PC-9 (cell line): ENCODE data around the gene OAF. TPM values are rescaled to one million over a fixed set of nuclear protein-coding genes. Genes with fewer than 3 reads are reported as not detected.

Source experiments
- BruUV-seq: library from RNA; stranded (reverse); fragments of 400-500 nt; replicated peaks from 2 replicates; lab custom pipeline; 2021; lab: Mats Ljungman, UMichigan
- CTCF ChIA-PET: fragments of 300-600 bp; sonication (Branson Sonifier 250); formaldehyde crosslinking; loops from one replicate; lab custom pipeline; 2022; ENCODE audit warnings: antibody characterized with exemption; lab: Charles Lee
- POLR2A ChIA-PET: fragments of 300-600 bp; sonication (Branson Sonifier 250); formaldehyde crosslinking; loops from one replicate; lab custom pipeline; 2022; ENCODE audit warnings: antibody characterized with exemption; ENCODE audit not compliant: unreplicated experiment; lab: Charles Lee
- DNase-seq, 2 experiments: peaks; one replicate each; pipeline versions ENCODE4 v3.0.0 to v3.0.0-alpha.2; 2015 to 2022; ENCODE audit warnings: mixed read lengths in 1 of 2
- H2AFZ ChIP-seq: fragments of 200-600 bp; sonication (generic); 2 replicates; pipeline ENCODE4 v1.8.1; 2017; ENCODE audit warnings: antibody characterized with exemption
- H3F3A ChIP-seq: fragments of 200-600 bp; sonication (generic); 2 replicates; pipeline ENCODE4 v1.8.1; 2017; ENCODE audit warnings: antibody characterized with exemption, mild to moderate bottlenecking, low read depth; ENCODE audit not compliant: insufficient read depth
- H3K27ac ChIP-seq: fragments of 200-600 bp; sonication (generic); 2 replicates; pipeline ENCODE4 v1.6.1; 2016; ENCODE audit warnings: mixed run types
- H3K27me3 ChIP-seq: fragments of 200-600 bp; sonication (generic); 2 replicates; pipeline ENCODE4 v1.6.1; 2016; ENCODE audit warnings: low read depth, mixed run types; ENCODE audit not compliant: insufficient read depth
- H3K36me3 ChIP-seq: fragments of 200-600 bp; sonication (generic); 2 replicates; pipeline ENCODE4 v1.6.1; 2016; ENCODE audit warnings: low read depth, mixed run types
- H3K4me1 ChIP-seq: fragments of 200-600 bp; sonication (generic); replicated peaks from 2 replicates; pipeline ENCODE4 v1.6.1; 2016; ENCODE audit warnings: mixed run types; ENCODE audit not compliant: insufficient read depth
- H3K4me2 ChIP-seq: fragments of 200-600 bp; sonication (generic); 2 replicates; pipeline ENCODE4 v1.6.1; 2017; ENCODE audit warnings: mixed run types
- H3K4me3 ChIP-seq: fragments of 200-600 bp; sonication (generic); 2 replicates; pipeline ENCODE4 v1.6.1; 2016; ENCODE audit warnings: mixed run types
- H3K79me2 ChIP-seq: fragments of 200-600 bp; sonication (generic); 2 replicates; pipeline ENCODE4 v1.6.1; 2017; ENCODE audit warnings: low read depth, mixed run types
- H3K9me2 ChIP-seq: fragments of 200-600 bp; sonication (generic); 2 replicates; pipeline ENCODE4 v1.8.1; 2017; ENCODE audit warnings: mild to moderate bottlenecking; ENCODE audit not compliant: insufficient read depth
- H3K9me3 ChIP-seq: fragments of 200-600 bp; sonication (generic); 2 replicates; pipeline ENCODE4 v1.8.1; 2016; ENCODE audit warnings: low read depth; ENCODE audit not compliant: insufficient read depth
- H4K20me1 ChIP-seq: fragments of 200-600 bp; sonication (generic); 2 replicates; pipeline ENCODE4 v1.8.1; 2017; ENCODE audit not compliant: insufficient read depth
- EZH2 ChIP-seq: fragments of 200-600 bp; sonication (generic); IDR thresholded peaks from 2 replicates; pipeline ENCODE4 v1.8.0; 2017; ENCODE audit warnings: antibody characterized with exemption, low read depth
- intact Hi-C: fragments of 100-400 bp; cut with micrococcal nuclease; formaldehyde crosslinking; loops from one replicate; pipeline ENCODE4 v1.10.0; 2022; ENCODE audit not compliant: unreplicated experiment
- total RNA-seq: library from RNA; stranded (reverse); gene quantifications from 2 replicates; pipeline ENCODE4 v1.2.3, GENCODE V29; 2021
- TF ChIP-seq, protein P1 (sequence below): fragments of 200-600 bp; sonication (generic); conservative IDR thresholded peaks from 2 replicates; pipeline ENCODE4 v1.6.1; 2017; ENCODE audit warnings: mixed run types, antibody characterized with exemption, mild to moderate bottlenecking, moderate library complexity

OAF gene
- total RNA-seq, 1 experiment from 2014 or later = 45.6 TPM

DNA sequence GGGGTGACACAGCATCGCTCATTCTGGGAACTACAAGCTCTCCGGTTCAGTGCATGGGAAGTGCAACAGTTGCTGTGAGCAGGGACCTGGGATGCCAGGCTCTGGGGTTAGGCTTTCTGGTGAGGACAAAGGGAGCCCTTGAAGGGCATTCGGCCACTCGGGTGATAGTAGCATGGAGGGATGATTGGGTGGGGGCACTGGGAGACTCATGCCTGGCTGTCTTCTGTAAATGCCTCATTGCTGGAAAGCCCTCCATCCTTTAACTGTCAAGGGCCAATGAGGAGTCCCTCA, 9.9 kb downstream of the OAF start:
- TF ChIP-seq EZH2 = no peak
- TF ChIP-seq, protein P1, sequence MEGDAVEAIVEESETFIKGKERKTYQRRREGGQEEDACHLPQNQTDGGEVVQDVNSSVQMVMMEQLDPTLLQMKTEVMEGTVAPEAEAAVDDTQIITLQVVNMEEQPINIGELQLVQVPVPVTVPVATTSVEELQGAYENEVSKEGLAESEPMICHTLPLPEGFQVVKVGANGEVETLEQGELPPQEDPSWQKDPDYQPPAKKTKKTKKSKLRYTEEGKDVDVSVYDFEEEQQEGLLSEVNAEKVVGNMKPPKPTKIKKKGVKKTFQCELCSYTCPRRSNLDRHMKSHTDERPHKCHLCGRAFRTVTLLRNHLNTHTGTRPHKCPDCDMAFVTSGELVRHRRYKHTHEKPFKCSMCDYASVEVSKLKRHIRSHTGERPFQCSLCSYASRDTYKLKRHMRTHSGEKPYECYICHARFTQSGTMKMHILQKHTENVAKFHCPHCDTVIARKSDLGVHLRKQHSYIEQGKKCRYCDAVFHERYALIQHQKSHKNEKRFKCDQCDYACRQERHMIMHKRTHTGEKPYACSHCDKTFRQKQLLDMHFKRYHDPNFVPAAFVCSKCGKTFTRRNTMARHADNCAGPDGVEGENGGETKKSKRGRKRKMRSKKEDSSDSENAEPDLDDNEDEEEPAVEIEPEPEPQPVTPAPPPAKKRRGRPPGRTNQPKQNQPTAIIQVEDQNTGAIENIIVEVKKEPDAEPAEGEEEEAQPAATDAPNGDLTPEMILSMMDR = no peak
- ChIA-PET POLR2A (no interaction called here), CTCF (no interaction called here)
- peaks cover 3% of the 10 kb centered on the region; the same call in 1 of the 2 replicates for H3K36me3 ChIP-seq
- no TSS peak for BruUV-seq
- peaks cover 58% of the 10 kb centered on the region for H3K79me2 ChIP-seq
- H3K9me3 ChIP-seq = no peaks in the 10 kb centered on the region
- peaks cover 30% of the 10 kb centered on the region for H3K4me1 ChIP-seq
- no peak overlapping the region for H3K4me3 ChIP-seq
- no peaks in the 10 kb centered on the region for H3K27me3 ChIP-seq
- no peak overlapping the region for H3K27ac ChIP-seq
- intact Hi-C loops = no loop called here
- peak overlapping the region; percentile 30 for H3K4me2 ChIP-seq
- peaks cover 43% of the 10 kb centered on the region; the same call in 1 of the 2 replicates for H4K20me1 ChIP-seq
- H3K9me2 ChIP-seq = no peaks in the 10 kb centered on the region
- peaks cover 9% of the 10 kb centered on the region; the same call in 1 of the 2 replicates for H3F3A ChIP-seq
- no peak overlapping the region for H2AFZ ChIP-seq
- no peak for DNase-seq

DNA sequence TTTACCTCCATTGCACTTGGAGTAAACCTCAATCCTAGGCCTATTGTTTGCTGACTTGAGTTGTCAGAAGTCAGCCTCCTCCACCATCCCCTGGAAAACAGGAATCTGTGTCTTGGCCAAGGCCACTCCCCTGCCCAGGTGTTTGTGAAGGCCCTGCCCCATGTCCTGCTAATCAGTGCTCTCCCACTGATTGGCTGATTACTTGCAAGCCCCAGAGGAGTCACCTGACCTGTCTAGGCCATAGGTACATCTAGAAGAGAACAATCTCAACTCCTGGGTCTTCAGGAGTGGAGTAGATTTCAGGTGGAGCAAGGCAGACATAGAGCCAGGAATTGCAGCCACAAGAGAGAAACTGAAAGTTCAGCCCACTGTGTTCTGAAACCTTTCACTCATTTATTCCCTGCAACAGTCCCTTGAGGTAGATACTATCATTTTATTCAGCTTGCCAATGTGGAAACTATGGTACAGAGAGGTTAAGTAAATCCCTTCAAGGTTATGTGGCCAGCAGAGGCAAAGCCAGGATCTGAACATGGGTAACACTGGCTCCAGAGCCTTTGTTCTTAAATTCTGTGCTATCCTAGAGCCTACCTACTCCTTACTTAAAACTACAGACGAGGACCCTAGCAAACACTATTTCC, 10.4 kb downstream of the OAF start:
- no peaks in the 10 kb centered on the region for H3K9me2 ChIP-seq
- DNase-seq = peak in 1 of 2 experiments; percentile 78
- TF ChIP-seq EZH2 = no peak
- TF ChIP-seq, protein P1 = no peak
- no TSS peak for BruUV-seq
- no peaks in the 10 kb centered on the region for H3K27me3 ChIP-seq
- intact Hi-C loops = no loop called here
- peaks cover 3% of the 10 kb centered on the region; the same call in 1 of the 2 replicates for H3K36me3 ChIP-seq
- H3K4me2 ChIP-seq = peak overlapping the region; percentile 30
- peaks cover 53% of the 10 kb centered on the region for H3K79me2 ChIP-seq
- peak overlapping the region; percentile 36; the same call in 1 of the 2 replicates for H3K27ac ChIP-seq
- H4K20me1 ChIP-seq = peaks cover 43% of the 10 kb centered on the region; the same call in 1 of the 2 replicates
- CTCF ChIA-PET = interaction anchor here (0.5 kb wide), 1 partner anchor 42 kb away, joined by 4 read pairs; no protein-coding TSS in a partner anchor
- peaks cover 9% of the 10 kb centered on the region; the same call in 1 of the 2 replicates for H3F3A ChIP-seq
- no peak overlapping the region for H3K4me3 ChIP-seq
- POLR2A ChIA-PET = no interaction called here
- H3K4me1 ChIP-seq = peaks cover 25% of the 10 kb centered on the region
- no peaks in the 10 kb centered on the region for H3K9me3 ChIP-seq
- H2AFZ ChIP-seq = no peak overlapping the region

DNA sequence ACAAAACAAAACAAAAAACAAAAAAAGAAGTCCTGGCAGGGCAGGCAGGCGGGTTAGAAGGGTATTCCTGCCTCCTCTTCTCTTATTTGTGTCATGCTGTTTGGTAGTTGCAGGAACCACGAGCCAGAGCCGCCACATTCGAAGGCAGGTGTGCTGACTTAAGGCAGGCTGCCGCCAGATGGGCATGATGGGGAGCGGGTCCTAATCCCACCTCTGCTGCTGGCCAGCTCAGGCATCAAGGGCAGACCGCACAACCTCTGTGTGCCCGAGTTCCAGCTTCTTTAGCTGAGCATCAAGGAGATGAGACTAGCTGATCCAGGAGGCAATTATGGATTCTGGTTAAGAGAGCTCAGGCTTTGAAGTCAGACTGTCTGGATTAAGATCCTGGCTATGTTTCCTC, 12.1 kb downstream of the OAF start:
- no peaks in the 10 kb centered on the region for H3K9me3 ChIP-seq
- POLR2A ChIA-PET = no interaction called here
- CTCF ChIA-PET = no interaction called here

More for the DNA sequence above, 12.1 kb downstream of the OAF start:
- Histone ChIP-seq H3K79me2 (peaks cover 36% of the 10 kb centered on the region), H3K36me3 (0 out of 2 replicates have a peak, but pooled peaks cover 3% of the 10 kb centered on the region), H3K4me3 (no peak overlapping the region), H3F3A (peaks cover 15% of the 10 kb centered on the region; the same call in 1 of the 2 replicates), H3K4me2 (no peak overlapping the region), H3K9me2 (no peaks in the 10 kb centered on the region), H4K20me1 (peaks cover 37% of the 10 kb centered on the region; the same call in 1 of the 2 replicates), H2AFZ (no peak overlapping the region), H3K27me3 (no peaks in the 10 kb centered on the region), H3K27ac (no peak overlapping the region), H3K4me1 (peaks cover 24% of the 10 kb centered on the region)
- intact Hi-C loops = no loop called here
- BruUV-seq = no TSS peak
- no peak for TF ChIP-seq EZH2
- TF ChIP-seq, protein P1 = no peak
- no peak for DNase-seq
